Measurements from ENCODE around the gene MYH11. TPM values are rescaled to one million over a fixed set of nuclear protein-coding genes. Genes with fewer than 3 reads are reported as not detected.

MYH11 gene
- total and polyA plus RNA-seq, 2 experiments from 2014 or later = 1.6 to 5.9 TPM

GRCh38 chr16:15796885-15797284, 59.9 kb downstream of the MYH11 start (continued):
- TF ChIP-seq ZNF462 (CRISPR knock-in tag; IDR thresholded peaks at IDR 0.05) = no peak

GRCh38 chr16:15795615-15796014, 61.2 kb downstream of the MYH11 start:
- Mint-ChIP-seq H3K9me3 (peaks cover 8% of the 10 kb centered on the region; the same call in 2 of the 3 replicates), H3K4me3 (no peak overlapping the region), H3K27ac (no peak overlapping the region), H3K27me3 (ENCODE audit: insufficient read depth, low read depth, poor library complexity) (no peaks in the 10 kb centered on the region), H3K36me3 (ENCODE audit: low read depth) (no peaks in the 10 kb centered on the region), H3K4me1 (peaks cover 2% of the 10 kb centered on the region; the same call in 2 of the 3 replicates)
- Histone ChIP-seq H3K4me1 (ENCODE audit: insufficient read depth) (no peaks in the 10 kb centered on the region), H2AFZ (no peak overlapping the region), H3K4me2 (no peak overlapping the region), H3K36me3 (ENCODE audit: insufficient read depth) (no peaks in the 10 kb centered on the region), H3K79me2 (replicated peaks; ENCODE audit: insufficient read depth) (no peaks in the 10 kb centered on the region), H3K4me3 (no peak overlapping the region), H3K9me2 (ENCODE audit: insufficient read depth) (0 out of 2 replicates have a peak, but pooled peaks cover 5% of the 10 kb centered on the region), H4K20me1 (replicated peaks; ENCODE audit: insufficient read depth) (no peaks in the 10 kb centered on the region), H3K27me3 (ENCODE audit: insufficient read depth) (no peaks in the 10 kb centered on the region), H3F3A (replicated peaks; ENCODE audit: low read depth) (no peaks in the 10 kb centered on the region), H3K27ac (ENCODE audit: low read depth) (no peak overlapping the region)
- no peak for DNase-seq (ENCODE audit: low spot score)
- no peak for ATAC-seq
- no peak for TF ChIP-seq ETS1 (IDR thresholded peaks at IDR 0.05)
- TF ChIP-seq REST (IDR thresholded peaks at IDR 0.05; ENCODE audit: unreplicated experiment) = no peak
- no peak for TF ChIP-seq STAT1 (IDR thresholded peaks at IDR 0.05; ENCODE audit: unreplicated experiment)
- TF ChIP-seq ZNF331 (CRISPR knock-in tag; IDR thresholded peaks at IDR 0.05; ENCODE audit: low read depth) = no peak
- TF ChIP-seq JUNB (IDR thresholded peaks at IDR 0.05; ENCODE audit: unreplicated experiment) = no peak
- TF ChIP-seq NANOG (IDR thresholded peaks at IDR 0.05; ENCODE audit: borderline replicate concordance) = no peak
- TF ChIP-seq POLR2AphosphoS5 (IDR thresholded peaks at IDR 0.05; ENCODE audit: low read depth) = no peak
- TF ChIP-seq EZH2phosphoT487 (IDR thresholded peaks at IDR 0.05; ENCODE audit: unreplicated experiment) = no peak
